ENCODE results near the gene UBTF.

DNA sequence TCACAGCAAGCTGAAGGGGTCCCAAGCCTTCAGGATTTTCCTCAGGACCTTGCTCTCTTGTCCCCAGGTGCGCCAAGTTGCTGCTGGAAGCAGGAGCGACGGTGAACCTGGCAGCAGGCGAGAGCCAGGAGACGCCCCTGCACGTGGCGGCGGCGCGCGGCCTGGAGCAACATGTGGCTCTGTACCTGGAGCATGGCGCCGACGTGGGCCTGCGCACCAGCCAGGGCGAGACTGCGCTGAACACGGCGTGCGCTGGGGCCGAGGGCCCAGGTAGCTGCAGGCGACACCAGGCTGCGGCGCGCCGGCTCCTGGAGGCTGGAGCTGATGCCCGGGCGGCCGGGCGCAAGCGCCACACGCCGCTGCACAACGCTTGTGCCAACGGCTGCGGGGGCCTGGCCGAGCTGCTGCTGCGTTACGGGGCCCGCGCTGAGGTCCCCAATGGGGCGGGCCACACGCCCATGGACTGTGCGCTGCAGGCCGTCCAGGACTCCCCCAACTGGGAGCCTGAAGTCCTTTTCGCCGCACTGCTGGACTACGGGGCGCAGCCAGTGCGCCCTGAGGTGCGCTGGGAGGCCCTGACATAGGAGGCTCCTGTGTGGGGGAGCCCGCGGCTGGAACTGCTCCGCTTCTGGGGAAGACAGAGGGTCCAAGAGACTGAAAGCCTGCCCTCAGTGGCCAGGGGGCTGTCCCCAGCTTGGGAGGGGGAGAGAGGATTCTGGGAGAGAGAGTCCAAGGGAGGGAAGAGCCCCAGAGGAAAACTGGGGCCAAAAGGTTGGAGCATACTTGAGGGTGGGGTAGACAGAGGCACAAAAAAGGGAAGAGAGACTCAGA, 42.6 kb downstream of the UBTF start:
- TF ChIP-seq CTCF (IDR thresholded peaks at IDR 0.05) (no peak), CREB1 (CRISPR knock-in tag; IDR thresholded peaks at IDR 0.05) (no peak), JAZF1 (CRISPR knock-in tag; IDR thresholded peaks at IDR 0.05) (no peak)
- TF ChIP-seq, protein P1, sequence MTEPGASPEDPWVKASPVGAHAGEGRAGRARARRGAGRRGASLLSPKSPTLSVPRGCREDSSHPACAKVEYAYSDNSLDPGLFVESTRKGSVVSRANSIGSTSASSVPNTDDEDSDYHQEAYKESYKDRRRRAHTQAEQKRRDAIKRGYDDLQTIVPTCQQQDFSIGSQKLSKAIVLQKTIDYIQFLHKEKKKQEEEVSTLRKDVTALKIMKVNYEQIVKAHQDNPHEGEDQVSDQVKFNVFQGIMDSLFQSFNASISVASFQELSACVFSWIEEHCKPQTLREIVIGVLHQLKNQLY (CRISPR knock-in tag; IDR thresholded peaks at IDR 0.05) = no peak
